SW 1271 (cell line): ENCODE data around the gene IDH1.
"Not testable (repeated sequence)": the region's sequence is repeated elsewhere in the genome, so short reads cannot be mapped to it uniquely, and the experiment has no call there.

ENCODE experiments used
- DNase-seq, 2 experiments: peaks; one replicate each; lab custom pipeline; 2025; lab: John Stamatoyannopoulos, UW

IDH1 gene

GRCh38 chr2:208256849-208257813 is 2.3 kb upstream of the IDH1 start:
- DNase-seq: not testable (repeated sequence)

GRCh38 chr2:208256192-208256782 is 1.4 kb upstream of the IDH1 start:
- peak in 1 of 2 experiments; percentile 5 for DNase-seq

- no peak for DNase-seq
Measured at GRCh38 chr2:208255557-208256106, 761 bp upstream of the IDH1 start.

GRCh38 chr2:208254118-208254870 is 577 bp downstream of the IDH1 start:
- peak in 1 of 2 experiments; percentile 69 for DNase-seq

GRCh38 chr2:208253600-208254117 is 1.2 kb downstream of the IDH1 start:
- no peak for DNase-seq

- no peak for DNase-seq
Measured at GRCh38 chr2:208252716-208253492, 2.0 kb downstream of the IDH1 start.

- DNase-seq: no peak
Measured at GRCh38 chr2:208251098-208251497, 3.8 kb downstream of the IDH1 start.

- no peak for DNase-seq
Measured at GRCh38 chr2:208250388-208250787, 4.5 kb downstream of the IDH1 start.

GRCh38 chr2:208249296-208249695 is 5.6 kb downstream of the IDH1 start:
- DNase-seq: no peak

- no peak for DNase-seq
Measured at GRCh38 chr2:208248601-208249000, 6.3 kb downstream of the IDH1 start.

GRCh38 chr2:208245746-208246145 is 9.1 kb downstream of the IDH1 start:
- no peak for DNase-seq

GRCh38 chr2:208244422-208244821 is 10.4 kb downstream of the IDH1 start:
- DNase-seq: no peak

GRCh38 chr2:208240619-208241209 is 14.2 kb downstream of the IDH1 start:
- no peak for DNase-seq

GRCh38 chr2:208239770-208240493 is 14.9 kb downstream of the IDH1 start:
- DNase-seq: no peak

GRCh38 chr2:208235860-208236259 is 19.0 kb downstream of the IDH1 start:
- DNase-seq: no peak

GRCh38 chr2:208234786-208235185 is 20.1 kb downstream of the IDH1 start:
- no peak for DNase-seq

- no peak for DNase-seq
Measured at GRCh38 chr2:208228476-208228875, 26.4 kb downstream of the IDH1 start.

- no peak for DNase-seq
Measured at GRCh38 chr2:208227581-208228232, 27.2 kb downstream of the IDH1 start.

GRCh38 chr2:208224802-208225201 is 30.1 kb downstream of the IDH1 start:
- DNase-seq: no peak

- no peak for DNase-seq
Measured at GRCh38 chr2:208222351-208222750, 32.5 kb downstream of the IDH1 start.
